ENCODE data around the gene MLST8.
"Not testable (repeated sequence)": the region's sequence is repeated elsewhere in the genome, so short reads cannot be mapped to it uniquely, and the experiment has no call there.

The MLST8 gene

GRCh38 chr16:2195322-2196161 lies 9.7 kb upstream of the MLST8 start:
- peaks cover 12 to 42% (median 29%) of the 10 kb centered on the region in 10 experiments; a peak in 18 of 20 replicates for H3K4me1 ChIP-seq
- peak overlapping the region; percentile 45 to 68 (median 55) for H3K4me3 ChIP-seq
- H3K27ac ChIP-seq: no peak overlapping the region
- H3K4me2 ChIP-seq: peak overlapping the region; percentile 76 to 97 (median 90)
- TF ChIP-seq Cebpa-rat (IDR thresholded peaks at IDR 0.05): no peak
- H3K36me3 ChIP-seq: no peaks in the 10 kb centered on the region
- peaks cover 64 to 73% (median 72%) of the 10 kb centered on the region in 11 experiments for H3K27me3 ChIP-seq
- H4K20me1 ChIP-seq: peaks cover 0 to 47% (median 22%) of the 10 kb centered on the region in 11 experiments; a peak in 18 of 22 replicates
- no peaks in the 10 kb centered on the region for H3K9me3 ChIP-seq (replicated peaks in 1 of 11)
- peak overlapping the region in 9 of 11 experiments; percentile 8 to 66 (median 51); a peak in 12 of 22 replicates for H3K9ac ChIP-seq

GRCh38 chr16:2196162-2196980 lies 8.9 kb upstream of the MLST8 start, which contains the start of gene CASKIN1:
Gene CASKIN1 (minus strand): TSS chr16:2196605. CDS start chr16:2196432, 173 bp downstream.
- H3K4me2 ChIP-seq: peak within 1 kb of the TSS; percentile 76 to 97 (median 90)
- TF ChIP-seq Cebpa-rat (IDR thresholded peaks at IDR 0.05): no peak
- H3K27me3 ChIP-seq: peaks cover 64 to 79% (median 75%) of the 10 kb centered on the region in 11 experiments
- H3K9ac ChIP-seq: peak within 1 kb of the TSS in 10 of 11 experiments; percentile 8 to 73 (median 58); a peak in 15 of 22 replicates
- no peaks in the 10 kb centered on the region for H3K36me3 ChIP-seq
- peaks cover 10 to 34% (median 21%) of the 10 kb centered on the region in 10 experiments; a peak in 17 of 20 replicates for H3K4me1 ChIP-seq
- H3K9me3 ChIP-seq (replicated peaks in 1 of 11): no peaks in the 10 kb centered on the region
- H4K20me1 ChIP-seq: peaks cover 0 to 44% (median 20%) of the 10 kb centered on the region in 11 experiments; a peak in 17 of 22 replicates
- H3K27ac ChIP-seq: peak within 1 kb of the TSS in 1 of 11 experiments; percentile 26; a peak in 1 of 22 replicates
- peak within 1 kb of the TSS; percentile 45 to 68 (median 55) for H3K4me3 ChIP-seq

- peak overlapping the region in 1 of 11 experiments; percentile 26; a peak in 1 of 22 replicates for H3K27ac ChIP-seq
- H3K36me3 ChIP-seq: no peaks in the 10 kb centered on the region
- peak overlapping the region in 9 of 11 experiments; percentile 42 to 73 (median 60); a peak in 14 of 22 replicates for H3K9ac ChIP-seq
- peak overlapping the region; percentile 40 to 68 (median 54) for H3K4me3 ChIP-seq
- peaks cover 0 to 44% (median 20%) of the 10 kb centered on the region in 11 experiments; a peak in 17 of 22 replicates for H4K20me1 ChIP-seq
- peaks cover 10 to 27% (median 16%) of the 10 kb centered on the region in 10 experiments; a peak in 17 of 20 replicates for H3K4me1 ChIP-seq
- peaks cover 66 to 85% (median 79%) of the 10 kb centered on the region in 11 experiments for H3K27me3 ChIP-seq
- H3K4me2 ChIP-seq: peak overlapping the region; percentile 70 to 79 (median 76)
- TF ChIP-seq Cebpa-rat (IDR thresholded peaks at IDR 0.05): no peak
- H3K9me3 ChIP-seq (replicated peaks in 1 of 11): no peaks in the 10 kb centered on the region
These were observed 8.2 kb upstream of the MLST8 start for GRCh38 chr16:2196981-2197511.

GRCh38 chr16:2197765-2198164 lies 7.5 kb upstream of the MLST8 start:
- Histone ChIP-seq H3K4me1 (peaks cover 10 to 26% (median 16%) of the 10 kb centered on the region in 10 experiments; a peak in 17 of 20 replicates), H3K4me2 (no peak overlapping the region), H3K4me3 (no peak overlapping the region), H3K27me3 (peaks cover 67 to 91% (median 79%) of the 10 kb centered on the region in 11 experiments), H3K36me3 (no peaks in the 10 kb centered on the region), H3K27ac (no peak overlapping the region), H3K9ac (no peak overlapping the region), H3K9me3 (replicated peaks in 1 of 11) (no peaks in the 10 kb centered on the region), H4K20me1 (peaks cover 0 to 44% (median 20%) of the 10 kb centered on the region in 11 experiments; a peak in 17 of 22 replicates)
- no peak for TF ChIP-seq Cebpa-rat (IDR thresholded peaks at IDR 0.05)

GRCh38 chr16:2198283-2198682 lies 7.0 kb upstream of the MLST8 start:
- peaks cover 0 to 44% (median 20%) of the 10 kb centered on the region in 11 experiments; a peak in 17 of 22 replicates for H4K20me1 ChIP-seq
- H3K4me1 ChIP-seq: peaks cover 10 to 26% (median 16%) of the 10 kb centered on the region in 10 experiments; a peak in 17 of 20 replicates
- H3K4me3 ChIP-seq: no peak overlapping the region
- H3K9me3 ChIP-seq (replicated peaks in 1 of 11): no peaks in the 10 kb centered on the region
- no peak overlapping the region for H3K9ac ChIP-seq
- TF ChIP-seq Cebpa-rat (IDR thresholded peaks at IDR 0.05): no peak
- peaks cover 66 to 90% (median 78%) of the 10 kb centered on the region in 11 experiments for H3K27me3 ChIP-seq
- H3K36me3 ChIP-seq: no peaks in the 10 kb centered on the region
- H3K4me2 ChIP-seq: no peak overlapping the region
- no peak overlapping the region for H3K27ac ChIP-seq

- H3K36me3 ChIP-seq: no peaks in the 10 kb centered on the region
- no peak overlapping the region for H3K4me3 ChIP-seq
- H3K27me3 ChIP-seq: peaks cover 58 to 82% (median 70%) of the 10 kb centered on the region in 11 experiments
- TF ChIP-seq Cebpa-rat (IDR thresholded peaks at IDR 0.05): no peak
- peaks cover 10 to 22% (median 16%) of the 10 kb centered on the region in 10 experiments; a peak in 17 of 20 replicates for H3K4me1 ChIP-seq
- H3K9me3 ChIP-seq (replicated peaks in 1 of 11): no peaks in the 10 kb centered on the region
- no peak overlapping the region for H3K4me2 ChIP-seq
- H3K27ac ChIP-seq: no peak overlapping the region
- H4K20me1 ChIP-seq: peaks cover 0 to 40% (median 17%) of the 10 kb centered on the region in 11 experiments; a peak in 17 of 22 replicates
- H3K9ac ChIP-seq: no peak overlapping the region
These were observed 6.2 kb upstream of the MLST8 start for GRCh38 chr16:2199095-2199494.

GRCh38 chr16:2199621-2200139 lies 5.6 kb upstream of the MLST8 start:
- H3K27me3 ChIP-seq: peaks cover 52 to 76% (median 64%) of the 10 kb centered on the region in 11 experiments

GRCh38 chr16:2200313-2200712 lies 4.9 kb upstream of the MLST8 start:
- peaks cover 12 to 18% (median 15%) of the 10 kb centered on the region in 10 experiments for H3K4me1 ChIP-seq
- TF ChIP-seq Cebpa-rat (IDR thresholded peaks at IDR 0.05): no peak
- H4K20me1 ChIP-seq: peaks cover 0 to 28% (median 5%) of the 10 kb centered on the region in 11 experiments; a peak in 17 of 22 replicates

More at GRCh38 chr16:2199621-2200139, 5.6 kb upstream of the MLST8 start:
- no peak for TF ChIP-seq Cebpa-rat (IDR thresholded peaks at IDR 0.05)
- H3K9me3 ChIP-seq (replicated peaks in 1 of 11): no peaks in the 10 kb centered on the region
- no peak overlapping the region for H3K9ac ChIP-seq
- no peak overlapping the region for H3K27ac ChIP-seq
- no peak overlapping the region for H3K4me3 ChIP-seq
- H4K20me1 ChIP-seq: peaks cover 0 to 34% (median 12%) of the 10 kb centered on the region in 11 experiments; a peak in 17 of 22 replicates
- H3K36me3 ChIP-seq: no peaks in the 10 kb centered on the region
- H3K4me1 ChIP-seq: peaks cover 15 to 22% (median 18%) of the 10 kb centered on the region in 10 experiments
- no peak overlapping the region for H3K4me2 ChIP-seq

GRCh38 chr16:2203119-2203688 lies 2.0 kb upstream of the MLST8 start:
- not testable (repeated sequence) for H3K27ac ChIP-seq; H3K9me3 ChIP-seq (replicated peaks in 1 of 11); H3K9ac ChIP-seq; H3K4me3 ChIP-seq; H3K4me2 ChIP-seq
- H3K27me3 ChIP-seq: peaks cover 20 to 42% (median 29%) of the 10 kb centered on the region in 11 experiments
- peaks cover 14 to 16% (median 16%) of the 10 kb centered on the region in 11 experiments for H3K36me3 ChIP-seq
- peaks cover 27 to 33% (median 31%) of the 10 kb centered on the region in 10 experiments for H3K4me1 ChIP-seq
- H4K20me1 ChIP-seq: peaks cover 0 to 25% (median 0%) of the 10 kb centered on the region in 11 experiments; a peak in 7 of 22 replicates

More at GRCh38 chr16:2200313-2200712, 4.9 kb upstream of the MLST8 start:
- no peaks in the 10 kb centered on the region for H3K9me3 ChIP-seq (replicated peaks in 1 of 11)
- H3K27me3 ChIP-seq: peaks cover 46 to 70% (median 58%) of the 10 kb centered on the region in 11 experiments
- H3K4me2 ChIP-seq: no peak overlapping the region
- H3K9ac ChIP-seq: no peak overlapping the region
- no peak overlapping the region for H3K27ac ChIP-seq
- H3K36me3 ChIP-seq: no peaks in the 10 kb centered on the region
- no peak overlapping the region for H3K4me3 ChIP-seq
